Measurements from ENCODE around the gene ANKRD13B. TPM values are rescaled to one million over a fixed set of nuclear protein-coding genes. Genes with fewer than 3 reads are reported as not detected.

ANKRD13B gene
- total and polyA plus RNA-seq, 5 experiments from 2014 or later = 0.25 to 3.7 (median 1.3) TPM; not detected in 1

DNA sequence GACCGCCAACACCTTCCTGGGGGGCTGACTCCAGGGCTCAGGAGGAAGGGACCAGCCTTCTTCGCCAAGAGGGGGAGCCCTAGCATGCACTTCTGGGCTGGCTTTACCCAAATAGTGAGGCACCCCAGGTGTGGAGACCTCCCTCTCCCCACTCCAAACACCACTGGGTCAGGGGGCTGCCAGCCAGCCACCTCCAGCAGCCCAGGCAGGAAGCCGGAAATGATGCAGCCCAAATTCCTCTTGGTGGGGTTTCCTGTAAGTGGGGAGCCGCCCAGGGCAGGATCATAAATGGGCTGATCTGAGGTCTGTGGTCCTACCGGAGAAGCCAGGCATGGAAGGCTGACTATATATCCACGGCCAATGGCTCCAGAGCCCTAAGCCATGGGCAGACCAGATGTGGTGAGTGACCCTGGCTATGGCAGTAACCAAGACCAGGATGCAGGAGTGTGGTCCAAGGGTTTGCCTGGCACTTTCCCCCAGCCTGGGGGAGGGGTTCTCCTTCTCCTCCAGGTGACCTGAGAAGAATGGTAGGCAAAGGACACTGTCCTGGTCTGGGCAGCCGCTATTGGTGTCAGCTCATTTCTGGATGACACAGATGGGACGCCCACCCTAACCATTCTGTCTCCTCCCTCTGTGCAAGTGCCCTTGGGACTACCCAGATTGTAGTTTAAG, 7.7 kb upstream of the ANKRD13B start:
- Mint-ChIP-seq H3K36me3 (peaks cover 0 to 10% (median 3%) of the 10 kb centered on the region in 3 donors), H3K27me3 (no peaks in the 10 kb centered on the region), H3K9me3 (no peaks in the 10 kb centered on the region), H3K27ac (peak overlapping the region in 8 of 10 donors; percentile 21 to 83 (median 74)), H3K4me3 (peak overlapping the region in 8 of 10 donors; percentile 7 to 70 (median 30)), H3K4me1 (peaks cover 26 to 64% (median 60%) of the 10 kb centered on the region in 4 donors)
- peak in 5 of 10 donors; percentile 11 to 68 (median 27) for DNase-seq
- ATAC-seq = no peak
- POLR2A ChIA-PET = interaction anchor here (0.7 to 3.1 kb wide), 3 partner anchors 16 to 345 kb away, joined by 5 to 20 read pairs (median 9); partner anchors contain the start of gene SSH2

DNA sequence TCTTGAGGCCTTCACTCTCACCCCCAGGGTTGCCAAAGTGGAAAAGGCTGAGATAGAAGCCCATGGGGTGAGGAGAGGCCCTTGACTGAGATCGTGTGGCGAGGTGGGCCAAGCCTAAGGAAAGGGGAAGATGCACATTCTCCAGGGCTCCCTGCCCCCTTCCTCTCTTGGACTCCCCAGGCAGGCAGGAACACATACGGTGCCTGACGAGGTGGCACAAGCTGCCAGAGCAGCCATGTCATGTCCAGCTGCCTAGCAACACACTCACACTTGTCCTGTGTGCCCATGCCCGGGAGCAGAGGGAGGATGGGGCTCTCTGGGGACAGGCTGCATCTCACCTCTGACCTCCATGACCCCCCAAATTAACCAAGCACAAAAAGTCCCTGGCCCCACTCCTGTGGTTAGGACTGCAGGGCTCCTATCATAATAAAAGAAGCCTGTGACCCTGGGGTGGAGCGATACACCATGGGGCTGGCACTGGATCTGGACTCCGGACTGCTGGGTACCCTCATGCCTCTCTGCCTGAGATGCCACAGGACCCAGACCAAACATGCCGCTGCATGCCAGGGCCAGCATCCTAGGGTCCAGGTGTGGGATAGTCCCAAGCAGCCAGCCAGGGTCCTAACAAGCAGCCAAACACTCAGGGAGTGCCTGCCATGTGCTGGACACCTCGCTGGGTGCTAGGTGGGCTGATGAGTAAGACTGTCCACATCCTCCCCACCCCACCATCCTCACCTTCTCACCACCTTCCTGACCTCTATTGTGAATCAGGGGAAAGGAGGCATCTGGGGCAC, 6.1 kb upstream of the ANKRD13B start:
- peaks cover 0 to 5% (median 3%) of the 10 kb centered on the region in 3 donors for H3K36me3 Mint-ChIP-seq
- no peak for ATAC-seq
- POLR2A ChIA-PET = interaction anchor here (1.3 to 3.1 kb wide), 4 partner anchors 9 to 29 kb away, joined by 4 to 31 read pairs (median 12); partner anchors contain the start of gene ABHD15
- no peaks in the 10 kb centered on the region for H3K9me3 Mint-ChIP-seq
- peak overlapping the region in 9 of 10 donors; percentile 36 to 95 (median 92) for H3K4me3 Mint-ChIP-seq
- peak overlapping the region in 9 of 10 donors; percentile 28 to 94 (median 82) for H3K27ac Mint-ChIP-seq
- no peaks in the 10 kb centered on the region for H3K27me3 Mint-ChIP-seq
- DNase-seq = no peak
- peaks cover 31 to 73% (median 71%) of the 10 kb centered on the region in 4 donors for H3K4me1 Mint-ChIP-seq

DNA sequence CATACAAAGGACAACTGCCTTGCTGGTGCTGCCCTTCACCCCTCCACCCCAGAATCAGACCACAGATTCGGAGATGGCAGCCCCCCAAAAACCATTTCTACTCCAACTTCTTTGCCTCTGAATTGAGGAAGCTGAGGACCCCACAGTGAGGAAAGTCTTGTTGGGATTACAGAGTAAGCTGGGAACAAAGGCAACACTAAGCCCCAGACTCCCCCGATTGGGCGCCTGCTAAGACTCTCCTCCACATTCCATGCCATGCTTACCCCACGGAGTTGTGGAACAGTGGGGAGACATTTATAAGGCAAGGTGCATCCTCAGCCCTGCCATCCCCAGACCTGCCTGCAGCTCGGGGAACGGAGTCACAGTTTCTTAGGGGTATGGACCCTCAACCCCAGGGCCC, 5.3 kb upstream of the ANKRD13B start:
- Mint-ChIP-seq H3K4me1 (peaks cover 30 to 80% (median 78%) of the 10 kb centered on the region in 4 donors), H3K9me3 (no peaks in the 10 kb centered on the region), H3K4me3 (peak overlapping the region; percentile 88 to 95 (median 94)), H3K27me3 (no peaks in the 10 kb centered on the region), H3K36me3 (no peaks in the 10 kb centered on the region), H3K27ac (peak overlapping the region; percentile 63 to 94 (median 88))
- ATAC-seq = no peak
- no peak for DNase-seq
- POLR2A ChIA-PET = interaction anchor here (0.7 to 2.4 kb wide), 5 partner anchors 15 to 28 kb away, joined by 3 to 31 read pairs (median 5); partner anchors contain the start of gene ABHD15

DNA sequence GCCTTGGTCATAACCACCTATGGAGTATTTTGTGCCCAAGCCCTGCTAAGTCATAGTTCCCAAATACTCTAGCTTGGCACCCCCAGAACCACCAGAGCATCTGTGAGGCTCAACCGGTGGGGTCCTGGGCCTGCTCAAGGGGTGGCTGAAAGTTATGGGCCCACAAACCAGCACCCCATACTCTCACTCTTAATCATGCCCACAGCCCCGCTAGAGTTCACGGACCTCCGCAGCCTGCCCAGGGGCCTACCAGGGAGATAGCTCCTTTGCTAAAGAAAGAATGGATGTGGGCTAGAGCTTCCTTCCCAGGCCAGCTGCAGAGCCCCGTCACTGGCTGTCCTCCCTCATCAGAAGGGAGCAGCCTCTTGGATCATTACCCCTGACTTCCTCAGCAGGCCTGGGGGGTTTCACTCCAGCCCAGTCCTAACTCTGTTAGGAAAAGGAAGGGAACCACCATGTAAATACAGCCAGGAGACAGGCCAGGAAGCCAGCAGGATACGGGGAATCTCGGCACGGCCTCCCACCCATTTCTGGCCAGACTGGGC, 4.8 kb upstream of the ANKRD13B start:
- peak in 1 of 10 donors; percentile 36 for DNase-seq
- POLR2A ChIA-PET = interaction anchor here (0.7 to 2.4 kb wide), 6 partner anchors 15 to 343 kb away, joined by 3 to 31 read pairs (median 4); partner anchors contain the start of gene ABHD15
- no peaks in the 10 kb centered on the region for H3K36me3 Mint-ChIP-seq
- H3K9me3 Mint-ChIP-seq = no peaks in the 10 kb centered on the region
- no peaks in the 10 kb centered on the region for H3K27me3 Mint-ChIP-seq
- peaks cover 30 to 83% (median 80%) of the 10 kb centered on the region in 4 donors for H3K4me1 Mint-ChIP-seq
- ATAC-seq = no peak
- H3K27ac Mint-ChIP-seq = peak overlapping the region; percentile 83 to 95 (median 92)
- H3K4me3 Mint-ChIP-seq = peak overlapping the region; percentile 88 to 95 (median 94)

DNA sequence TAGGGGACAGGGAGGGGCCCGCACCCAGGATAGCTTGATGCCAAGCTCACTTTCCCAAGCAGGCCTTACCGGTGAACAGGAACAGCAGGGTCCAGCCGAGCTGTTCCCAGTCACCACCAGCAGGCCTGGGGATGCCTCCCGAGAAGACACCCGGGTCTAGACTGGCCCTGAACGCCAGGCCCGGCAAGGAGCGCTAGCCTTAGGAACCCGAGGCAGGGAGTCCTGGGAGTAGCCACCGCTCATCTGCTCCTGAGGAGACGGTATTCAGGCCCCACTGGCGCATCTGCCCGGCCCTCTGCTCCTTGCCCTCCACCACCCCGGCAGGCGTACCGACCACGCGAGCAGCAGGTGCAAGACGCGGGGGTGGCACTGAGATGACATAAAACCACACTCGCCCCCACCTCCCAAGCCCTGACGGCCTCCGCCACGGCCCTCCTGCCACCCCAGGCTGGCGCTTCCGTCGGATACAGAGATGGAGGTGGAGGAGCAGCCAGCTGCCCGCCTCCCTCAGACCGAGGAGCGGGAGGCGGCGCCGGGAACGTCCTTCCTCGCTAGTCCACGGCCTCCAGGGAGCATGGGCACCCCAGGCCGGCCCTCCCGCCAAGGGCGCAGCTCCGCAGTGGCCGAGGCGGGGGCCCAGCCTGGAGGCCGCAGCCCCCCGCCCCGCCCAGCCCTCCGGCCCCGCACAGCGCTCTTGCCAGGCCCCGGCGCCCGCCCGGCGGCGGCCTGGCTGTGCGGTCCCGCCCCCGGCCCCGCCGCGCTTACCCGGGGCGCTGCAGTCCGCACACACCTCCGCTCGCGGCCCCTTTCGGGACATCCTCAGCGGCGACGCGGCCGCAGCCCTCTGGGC, 4.1 kb upstream of the ANKRD13B start:
- peak in 6 of 10 donors; percentile 24 to 72 (median 38) for DNase-seq
- Mint-ChIP-seq H3K4me3 (peak overlapping the region; percentile 88 to 95 (median 94)), H3K4me1 (peaks cover 30 to 81% (median 78%) of the 10 kb centered on the region in 4 donors), H3K27ac (peak overlapping the region in 8 of 10 donors; percentile 7 to 95 (median 92)), H3K36me3 (no peaks in the 10 kb centered on the region), H3K9me3 (no peaks in the 10 kb centered on the region), H3K27me3 (no peaks in the 10 kb centered on the region)
- ATAC-seq = peak; percentile 17 to 27
- POLR2A ChIA-PET = interaction anchor here (0.5 to 2.4 kb wide), 6 partner anchors 16 to 343 kb away, joined by 3 to 31 read pairs (median 4); partner anchors contain the start of gene ABHD15

DNA sequence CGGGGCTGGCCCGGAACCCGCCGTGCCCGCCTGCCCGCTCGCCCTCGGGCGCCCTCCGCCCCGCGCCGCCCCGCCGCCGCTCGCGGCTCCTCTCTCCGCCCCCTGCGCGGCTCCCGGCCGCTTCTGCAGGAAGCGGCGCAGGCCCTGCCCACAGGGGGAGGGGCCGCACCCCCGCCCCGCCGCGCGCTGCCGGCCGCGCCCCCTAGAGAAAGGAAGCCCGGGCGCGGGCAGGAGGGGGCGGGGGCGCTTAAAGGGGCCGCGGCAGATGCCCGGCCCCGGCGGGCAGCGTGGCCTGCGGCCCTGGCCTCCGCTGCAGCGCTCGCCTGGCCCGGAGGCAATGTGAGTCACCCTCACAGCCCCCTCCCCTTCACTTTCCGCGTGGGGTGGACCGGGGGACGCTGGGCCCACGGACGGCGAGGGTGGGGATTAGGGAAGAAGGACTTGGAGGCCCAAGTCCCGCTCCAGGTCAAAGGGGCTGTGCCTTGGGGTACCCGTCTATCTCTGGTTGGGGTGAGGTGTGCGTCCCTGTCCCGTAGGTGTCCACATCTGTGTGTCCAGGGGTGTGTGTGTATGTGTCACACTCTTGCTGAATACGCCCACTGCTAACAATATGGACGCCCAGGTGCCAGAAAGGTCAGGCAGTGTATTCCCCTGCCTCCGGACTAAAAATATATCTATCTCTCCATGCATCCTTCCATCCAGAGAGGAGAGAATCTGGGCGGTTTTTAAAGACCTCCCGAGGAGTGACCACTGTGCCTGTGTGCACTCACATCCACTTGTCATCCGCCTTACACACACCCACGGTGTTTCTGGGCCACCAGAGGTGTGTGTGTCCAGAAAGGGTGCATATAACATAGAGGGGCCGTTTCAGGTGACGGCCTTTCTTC, 3.2 kb upstream of the ANKRD13B start, which contains the start of gene GIT1:
TSS of gene GIT1 (minus strand) at position 125 of the 887 bp plus-strand sequence. CDS start 270 bp downstream, outside the sequence.
- peak within 1 kb of the TSS; percentile 88 to 95 (median 94) for H3K4me3 Mint-ChIP-seq
- ATAC-seq (peak; percentile 74 to 82), DNase-seq (peak; percentile 72 to 89 (median 83))
- H3K27ac Mint-ChIP-seq = peak within 1 kb of the TSS; percentile 78 to 95 (median 92)
- peaks cover 25 to 77% (median 73%) of the 10 kb centered on the region in 4 donors for H3K4me1 Mint-ChIP-seq
- no peaks in the 10 kb centered on the region for H3K36me3 Mint-ChIP-seq
- H3K9me3 Mint-ChIP-seq = no peaks in the 10 kb centered on the region
- H3K27me3 Mint-ChIP-seq = peaks cover 0 to 2% (median 0%) of the 10 kb centered on the region in 5 donors
- POLR2A ChIA-PET = interaction anchor here (2.4 to 4.4 kb wide), 2 partner anchors 8 to 26 kb away, joined by 31 to 43 read pairs; no protein-coding TSS in a partner anchor

DNA sequence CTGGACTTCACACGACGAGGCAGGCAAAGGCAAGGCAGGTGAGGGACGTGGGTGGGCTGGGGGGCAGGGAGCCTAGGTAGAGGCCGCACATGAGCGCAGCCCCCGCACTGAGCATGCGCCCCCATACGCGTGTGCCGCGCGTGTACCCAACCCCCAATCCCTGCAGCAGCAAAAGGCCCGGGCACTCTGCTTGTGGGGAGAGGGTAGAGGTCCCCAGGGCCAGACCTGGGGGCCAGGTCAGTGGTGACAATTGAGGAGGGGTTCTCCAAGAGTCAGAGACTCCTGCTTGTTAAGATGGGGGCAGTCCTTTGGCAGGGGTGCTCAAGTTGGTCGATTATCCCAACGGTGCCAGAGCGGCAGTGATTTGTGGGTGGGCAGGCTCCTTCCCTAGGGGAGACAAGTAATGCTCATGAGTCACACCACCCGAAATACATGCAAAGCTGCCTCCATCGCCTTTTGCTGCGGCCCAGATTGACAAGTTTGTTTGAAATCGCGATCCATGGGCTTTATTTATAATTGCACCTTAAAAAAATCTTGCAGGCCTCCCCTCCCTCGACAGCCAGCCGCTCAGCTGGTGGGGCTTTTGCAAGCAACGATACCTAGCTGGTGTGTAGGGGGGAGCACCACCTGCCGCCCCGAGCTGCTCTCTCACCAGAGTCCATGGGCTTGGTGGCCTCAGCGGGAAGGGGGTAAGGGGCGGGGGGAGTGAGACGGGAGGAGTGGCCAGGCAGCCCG, 2.4 kb upstream of the ANKRD13B start:
- H3K4me3 Mint-ChIP-seq = peak overlapping the region; percentile 83 to 95 (median 90)
- H3K27ac Mint-ChIP-seq = peak overlapping the region; percentile 24 to 93 (median 86)
- ATAC-seq (no peak), DNase-seq (peak in 3 of 10 donors; percentile 15 to 37 (median 36))
- H3K27me3 Mint-ChIP-seq = peaks cover 0 to 2% (median 0%) of the 10 kb centered on the region in 5 donors
- H3K36me3 Mint-ChIP-seq = no peaks in the 10 kb centered on the region
- H3K9me3 Mint-ChIP-seq = no peaks in the 10 kb centered on the region
- POLR2A ChIA-PET = interaction anchor here (0.7 to 4.9 kb wide), 7 partner anchors 9 to 115 kb away, joined by 3 to 79 read pairs (median 4); partner anchors contain the start of genes ABHD15, CORO6 and TP53I13
- peaks cover 20 to 69% (median 65%) of the 10 kb centered on the region in 4 donors for H3K4me1 Mint-ChIP-seq

DNA sequence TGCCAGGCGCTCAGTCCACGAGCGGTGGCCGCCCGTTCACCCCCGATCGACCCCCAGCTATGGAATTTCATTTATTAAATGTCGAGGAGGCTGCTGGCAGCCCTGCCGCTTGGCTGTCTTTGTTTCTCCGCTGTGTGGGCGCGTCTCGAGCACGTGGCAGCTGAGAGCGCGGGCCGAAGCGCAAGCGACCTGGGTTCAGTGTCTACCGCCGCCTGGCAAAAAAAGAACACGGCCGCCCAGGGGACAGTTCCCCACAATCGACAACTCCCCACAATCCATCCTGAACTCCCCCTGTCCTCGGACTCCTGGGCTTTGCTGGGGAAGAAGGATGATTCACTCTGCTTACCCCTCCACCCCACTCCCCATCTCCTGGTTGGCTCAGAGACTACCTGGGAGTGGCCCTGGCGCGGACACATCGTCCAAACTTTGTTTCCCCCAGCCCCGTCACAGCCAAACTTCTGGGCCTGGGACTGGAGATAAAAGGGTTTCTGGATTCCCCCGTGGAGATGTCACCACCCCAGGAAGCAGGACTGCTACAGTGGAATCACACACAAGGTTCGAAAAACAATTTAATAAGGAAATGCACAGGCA, 1.7 kb upstream of the ANKRD13B start:
- H3K27ac Mint-ChIP-seq = peak overlapping the region in 9 of 10 donors; percentile 52 to 92 (median 83)
- ATAC-seq = peak; percentile 9 to 17

More for the DNA sequence above, 1.7 kb upstream of the ANKRD13B start:
- peaks cover 0 to 2% (median 0%) of the 10 kb centered on the region in 5 donors for H3K27me3 Mint-ChIP-seq
- H3K4me3 Mint-ChIP-seq = peak overlapping the region; percentile 83 to 95 (median 90)
- peak in 2 of 10 donors; percentile 28 to 34 for DNase-seq
- H3K9me3 Mint-ChIP-seq = no peaks in the 10 kb centered on the region
- POLR2A ChIA-PET = interaction anchor here (0.7 to 4.9 kb wide), 7 partner anchors 10 to 115 kb away, joined by 3 to 79 read pairs (median 4); partner anchors contain the start of genes ABHD15, CORO6 and TP53I13
- no peaks in the 10 kb centered on the region for H3K36me3 Mint-ChIP-seq
- peaks cover 17 to 64% (median 59%) of the 10 kb centered on the region in 4 donors for H3K4me1 Mint-ChIP-seq
